ENCODE results near the gene DOCK7. TPM values are rescaled to one million over a fixed set of nuclear protein-coding genes. Genes with fewer than 3 reads are reported as not detected.
A peak's percentile ranks its signal among the peaks of the same experiment; 100 is the strongest.
"Not testable (repeated sequence)": the region's sequence is repeated elsewhere in the genome, so short reads cannot be mapped to it uniquely, and the experiment has no call there.

The DOCK7 gene
- total RNA-seq, 2 experiments from 2014 or later, result 1.6 to 2.5 TPM

GRCh38 chr1:62687421-62687902 is 724 bp downstream of the DOCK7 start:
- peak; percentile 52 for ATAC-seq
- Mint-ChIP-seq H3K27me3 (ENCODE audit: low read depth) (peaks cover 10% of the 10 kb centered on the region), H3K36me3 (ENCODE audit: low read depth) (no peaks in the 10 kb centered on the region), H3K9me3 (ENCODE audit: insufficient read depth) (no peaks in the 10 kb centered on the region), H3K27ac (peak overlapping the region; percentile 48), H3K4me3 (peak overlapping the region; percentile 70), H3K4me1 (ENCODE audit: low read depth) (peaks cover 11% of the 10 kb centered on the region)
- POLR2A ChIA-PET, result interaction anchor here (0.7 kb wide), 1 partner anchor 10 kb away, joined by 3 read pairs; no protein-coding TSS in a partner anchor
- peak; percentile 21 for DNase-seq
- CTCF ChIA-PET, result interaction anchor here (0.8 kb wide), 1 partner anchor 59 kb away, joined by 3 read pairs; no protein-coding TSS in a partner anchor

GRCh38 chr1:62686822-62687221 is 1.4 kb downstream of the DOCK7 start:
- ChIA-PET CTCF (interaction anchor here (0.6 to 0.8 kb wide), 2 partner anchors 60 to 149 kb away, joined by 3 read pairs; no protein-coding TSS in a partner anchor), POLR2A (interaction anchor here (0.7 kb wide), 1 partner anchor 10 kb away, joined by 3 read pairs; no protein-coding TSS in a partner anchor)
- H3K27ac Mint-ChIP-seq, result no peak overlapping the region
- peaks cover 10% of the 10 kb centered on the region for H3K27me3 Mint-ChIP-seq (ENCODE audit: low read depth)
- ATAC-seq, result no peak
- H3K4me3 Mint-ChIP-seq, result peak overlapping the region; percentile 70
- no peaks in the 10 kb centered on the region for H3K9me3 Mint-ChIP-seq (ENCODE audit: insufficient read depth)
- H3K36me3 Mint-ChIP-seq (ENCODE audit: low read depth), result no peaks in the 10 kb centered on the region
- peaks cover 11% of the 10 kb centered on the region for H3K4me1 Mint-ChIP-seq (ENCODE audit: low read depth)
- no peak for DNase-seq

DNA sequence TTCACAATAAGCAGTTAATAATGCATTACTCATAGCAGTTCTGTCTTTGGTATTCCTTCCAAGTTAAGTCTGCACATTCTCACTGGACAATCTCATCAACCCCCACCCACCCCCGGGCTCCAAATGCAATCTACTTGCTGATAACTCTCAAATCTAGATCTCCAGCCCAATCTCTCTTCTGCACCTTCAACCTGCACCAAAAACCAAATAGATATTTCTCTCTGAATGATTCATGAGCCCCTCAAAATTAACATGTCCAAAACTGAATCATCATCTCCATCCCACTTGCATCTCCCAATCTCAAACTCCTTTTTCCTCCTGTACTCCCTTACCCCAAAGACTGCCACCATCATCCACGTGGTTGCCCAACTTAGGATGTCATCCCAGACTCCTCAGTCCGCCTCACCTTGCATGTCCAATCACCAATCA is 2.7 kb downstream of the DOCK7 start:
- H3K9me3 Mint-ChIP-seq (ENCODE audit: insufficient read depth), result no peaks in the 10 kb centered on the region
- ATAC-seq, result no peak
- no peak overlapping the region for H3K27ac Mint-ChIP-seq
- ChIA-PET POLR2A (no interaction called here), CTCF (no interaction called here)
- no peaks in the 10 kb centered on the region for H3K36me3 Mint-ChIP-seq (ENCODE audit: low read depth)
- no peak overlapping the region for H3K4me3 Mint-ChIP-seq
- peaks cover 11% of the 10 kb centered on the region for H3K4me1 Mint-ChIP-seq (ENCODE audit: low read depth)
- no peak for DNase-seq
- H3K27me3 Mint-ChIP-seq (ENCODE audit: low read depth), result peaks cover 10% of the 10 kb centered on the region

- ATAC-seq (no peak), DNase-seq (no peak)
- no peaks in the 10 kb centered on the region for H3K36me3 Mint-ChIP-seq (ENCODE audit: low read depth)
- CTCF ChIA-PET, result no interaction called here
- H3K27ac Mint-ChIP-seq, result no peak overlapping the region
- H3K4me3 Mint-ChIP-seq, result no peak overlapping the region
- POLR2A ChIA-PET, result interaction anchor here (0.7 to 1.2 kb wide), 2 partner anchors 10 to 247 kb away, joined by 3 read pairs; no protein-coding TSS in a partner anchor
- H3K27me3 Mint-ChIP-seq (ENCODE audit: low read depth), result peaks cover 8% of the 10 kb centered on the region
- no peaks in the 10 kb centered on the region for H3K9me3 Mint-ChIP-seq (ENCODE audit: insufficient read depth)
- H3K4me1 Mint-ChIP-seq (ENCODE audit: low read depth), result peaks cover 5% of the 10 kb centered on the region
These were observed 5.7 kb downstream of the DOCK7 start for GRCh38 chr1:62682531-62682930.

- H3K4me3 Mint-ChIP-seq; CTCF ChIA-PET; H3K36me3 Mint-ChIP-seq (ENCODE audit: low read depth); DNase-seq; H3K27ac Mint-ChIP-seq; POLR2A ChIA-PET; H3K9me3 Mint-ChIP-seq (ENCODE audit: insufficient read depth); H3K27me3 Mint-ChIP-seq (ENCODE audit: low read depth); H3K4me1 Mint-ChIP-seq (ENCODE audit: low read depth); ATAC-seq: not testable (repeated sequence)
These were observed 7.2 kb downstream of the DOCK7 start for GRCh38 chr1:62680992-62681391.

DNA sequence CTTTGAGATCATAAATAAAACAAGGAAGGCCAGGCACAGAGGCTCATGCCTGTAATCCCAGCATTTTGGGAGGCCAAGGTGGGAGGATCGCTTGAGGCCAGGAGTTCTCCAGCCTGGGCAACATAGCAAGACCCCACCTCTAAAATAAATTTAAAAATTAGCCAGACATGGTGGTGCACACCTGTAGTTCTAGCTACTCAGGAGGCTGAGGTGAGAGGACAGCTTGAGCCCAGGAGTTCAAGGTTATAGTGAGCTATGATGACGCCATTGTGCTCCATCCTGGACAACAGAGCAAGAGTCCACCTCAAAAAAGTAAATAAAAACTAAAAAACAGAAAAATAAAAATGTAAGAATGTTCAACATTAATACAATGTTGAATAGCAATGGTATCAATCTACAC is 10.4 kb downstream of the DOCK7 start:
- POLR2A ChIA-PET, result interaction anchor here (0.7 kb wide), 1 partner anchor 108 kb away, joined by 3 read pairs; no protein-coding TSS in a partner anchor
- CTCF ChIA-PET; H3K27ac Mint-ChIP-seq; H3K36me3 Mint-ChIP-seq (ENCODE audit: low read depth); H3K4me1 Mint-ChIP-seq (ENCODE audit: low read depth); H3K27me3 Mint-ChIP-seq (ENCODE audit: low read depth); H3K4me3 Mint-ChIP-seq; H3K9me3 Mint-ChIP-seq (ENCODE audit: insufficient read depth); DNase-seq; ATAC-seq: not testable (repeated sequence)

GRCh38 chr1:62676611-62677356 is 11.4 kb downstream of the DOCK7 start:
- Mint-ChIP-seq H3K36me3 (ENCODE audit: low read depth) (no peaks in the 10 kb centered on the region), H3K9me3 (ENCODE audit: insufficient read depth) (no peaks in the 10 kb centered on the region), H3K4me3 (no peak overlapping the region), H3K27ac (no peak overlapping the region), H3K27me3 (ENCODE audit: low read depth) (no peaks in the 10 kb centered on the region), H3K4me1 (ENCODE audit: low read depth) (no peaks in the 10 kb centered on the region)
- no peak for ATAC-seq
- ChIA-PET POLR2A (no interaction called here), CTCF (no interaction called here)
- no peak for DNase-seq

DNA sequence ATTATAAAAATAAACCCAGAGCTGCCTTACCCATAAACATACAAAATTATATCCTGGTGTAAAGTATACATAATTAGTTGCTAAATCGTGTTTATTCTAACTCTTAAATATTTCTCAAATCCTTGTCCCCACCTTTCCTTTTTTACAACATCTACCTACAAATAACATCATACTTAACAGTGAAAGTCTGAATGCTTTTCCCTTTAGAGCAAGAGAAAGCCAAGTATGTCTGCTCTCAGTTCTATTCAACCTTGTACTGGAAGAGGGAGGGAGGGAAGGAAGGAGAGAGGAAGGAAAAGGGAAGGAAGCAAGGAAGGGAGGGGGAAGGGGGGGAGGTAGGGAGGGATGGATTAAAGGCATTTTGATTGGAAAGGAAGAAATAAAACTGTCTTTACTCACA is 14.6 kb downstream of the DOCK7 start:
- no peak overlapping the region for H3K27ac Mint-ChIP-seq
- DNase-seq, result no peak
- H3K4me3 Mint-ChIP-seq, result no peak overlapping the region
- H3K4me1 Mint-ChIP-seq (ENCODE audit: low read depth), result no peaks in the 10 kb centered on the region
- no peaks in the 10 kb centered on the region for H3K9me3 Mint-ChIP-seq (ENCODE audit: insufficient read depth)
- POLR2A ChIA-PET, result no interaction called here
- no peaks in the 10 kb centered on the region for H3K27me3 Mint-ChIP-seq (ENCODE audit: low read depth)
- CTCF ChIA-PET, result no interaction called here
- H3K36me3 Mint-ChIP-seq (ENCODE audit: low read depth), result no peaks in the 10 kb centered on the region
- ATAC-seq, result no peak

DNA sequence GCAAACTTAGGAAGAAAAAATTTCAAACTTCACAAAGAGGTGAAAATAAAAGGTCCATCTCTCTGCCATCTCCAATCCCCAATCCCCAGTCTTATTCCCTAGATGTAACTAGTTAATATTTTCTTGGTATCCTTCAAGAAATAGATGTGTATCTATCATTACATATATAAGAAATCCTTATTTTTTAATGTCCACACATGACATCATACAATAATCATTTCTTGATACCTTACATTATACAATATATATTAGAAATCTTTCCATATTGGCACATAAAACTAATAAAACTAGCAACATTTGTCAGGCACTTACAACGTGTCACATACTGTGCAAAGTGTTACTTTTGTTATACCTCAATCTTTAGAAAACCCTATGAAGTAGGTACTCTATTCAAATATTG is 16.2 kb downstream of the DOCK7 start:
- CTCF ChIA-PET, result no interaction called here
- no peak overlapping the region for H3K4me3 Mint-ChIP-seq

DNA sequence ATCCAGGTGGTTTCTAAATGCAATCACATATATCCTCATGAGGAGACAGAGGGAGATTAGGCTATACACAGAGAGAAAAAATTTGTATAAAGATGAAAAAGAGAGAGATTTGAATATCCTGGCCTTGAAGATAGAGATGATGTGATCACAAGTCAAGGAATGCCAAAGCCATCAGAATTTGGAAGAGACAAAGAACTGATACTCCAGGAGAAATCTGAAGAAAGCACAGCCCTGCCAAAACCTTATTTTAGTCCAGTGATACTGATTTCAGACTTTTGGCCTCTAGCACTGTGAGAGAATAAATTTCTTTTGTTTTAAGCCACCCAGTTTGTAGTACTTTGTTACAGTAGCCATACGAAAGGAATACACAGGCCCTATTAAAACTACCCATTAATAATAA is 33.4 kb downstream of the DOCK7 start:
- H3K9me3 Mint-ChIP-seq (ENCODE audit: insufficient read depth), result no peaks in the 10 kb centered on the region
- POLR2A ChIA-PET, result no interaction called here
- no peak overlapping the region for H3K27ac Mint-ChIP-seq
- CTCF ChIA-PET, result no interaction called here
- no peak overlapping the region for H3K4me3 Mint-ChIP-seq
- DNase-seq (no peak), ATAC-seq (no peak)
- no peaks in the 10 kb centered on the region for H3K4me1 Mint-ChIP-seq (ENCODE audit: low read depth)
- H3K36me3 Mint-ChIP-seq (ENCODE audit: low read depth), result no peaks in the 10 kb centered on the region
- no peaks in the 10 kb centered on the region for H3K27me3 Mint-ChIP-seq (ENCODE audit: low read depth)

More for the DNA sequence above, 16.2 kb downstream of the DOCK7 start:
- Mint-ChIP-seq H3K27me3 (ENCODE audit: low read depth) (no peaks in the 10 kb centered on the region), H3K27ac (no peak overlapping the region), H3K9me3 (ENCODE audit: insufficient read depth) (no peaks in the 10 kb centered on the region), H3K4me1 (ENCODE audit: low read depth) (no peaks in the 10 kb centered on the region), H3K36me3 (ENCODE audit: low read depth) (no peaks in the 10 kb centered on the region)
- POLR2A ChIA-PET, result no interaction called here
- DNase-seq, result no peak
- no peak for ATAC-seq

DNA sequence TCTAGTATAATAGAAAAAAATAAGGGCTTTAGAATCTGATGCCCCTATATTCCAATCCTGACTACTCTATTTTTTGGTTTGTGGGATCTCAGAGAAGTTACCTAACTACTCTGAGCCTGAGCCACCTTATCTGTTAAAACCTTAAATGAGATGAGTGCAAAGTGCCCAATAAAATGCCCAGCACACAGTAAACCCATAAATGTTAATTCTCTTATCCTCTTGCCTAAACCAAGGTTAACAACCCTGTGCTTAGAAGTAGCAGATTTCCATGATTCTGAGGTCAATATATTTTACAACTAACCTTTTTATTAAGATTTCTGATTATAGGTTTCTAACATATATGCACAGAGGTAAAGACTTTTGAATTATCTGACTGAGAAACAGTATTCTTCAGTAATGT is 35.8 kb downstream of the DOCK7 start:
- ATAC-seq (no peak), DNase-seq (no peak)
- H3K36me3 Mint-ChIP-seq (ENCODE audit: low read depth), result no peaks in the 10 kb centered on the region
- H3K27ac Mint-ChIP-seq, result no peak overlapping the region
- H3K9me3 Mint-ChIP-seq (ENCODE audit: insufficient read depth), result no peaks in the 10 kb centered on the region
- CTCF ChIA-PET, result no interaction called here
- POLR2A ChIA-PET, result no interaction called here
- no peaks in the 10 kb centered on the region for H3K27me3 Mint-ChIP-seq (ENCODE audit: low read depth)
- no peaks in the 10 kb centered on the region for H3K4me1 Mint-ChIP-seq (ENCODE audit: low read depth)
- H3K4me3 Mint-ChIP-seq, result no peak overlapping the region

DNA sequence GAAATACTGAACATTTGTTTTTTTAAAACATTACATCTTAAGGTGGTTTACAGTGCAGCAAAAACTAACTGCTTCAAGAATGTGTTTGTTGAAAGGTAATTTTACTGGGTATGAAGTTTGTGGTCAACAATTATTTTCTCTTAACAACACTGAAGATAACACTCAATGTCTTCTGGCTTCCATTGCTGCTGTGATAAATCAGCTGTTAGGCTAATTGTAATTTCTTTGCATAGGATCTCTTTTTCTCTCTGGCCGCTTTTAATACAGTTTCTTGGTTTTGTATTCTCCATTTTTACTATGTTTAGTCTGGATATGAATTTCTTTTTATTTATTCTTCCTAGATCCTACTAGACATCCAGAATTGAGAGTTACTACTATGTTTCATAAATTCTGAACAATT is 44.9 kb downstream of the DOCK7 start:
- Mint-ChIP-seq H3K27ac (no peak overlapping the region), H3K27me3 (ENCODE audit: low read depth) (no peaks in the 10 kb centered on the region), H3K36me3 (ENCODE audit: low read depth) (no peaks in the 10 kb centered on the region), H3K9me3 (ENCODE audit: insufficient read depth) (no peaks in the 10 kb centered on the region), H3K4me3 (no peak overlapping the region), H3K4me1 (ENCODE audit: low read depth) (no peaks in the 10 kb centered on the region)
- POLR2A ChIA-PET, result no interaction called here
- ATAC-seq (no peak), DNase-seq (no peak)
- CTCF ChIA-PET, result no interaction called here
